Tibial nerve (tissue), 4 donors: ENCODE data around the gene ZNF407. TPM values are rescaled to one million over a fixed set of nuclear protein-coding genes. Genes with fewer than 3 reads are reported as not detected.

Experiments used
- DNase-seq, 2 donors: peaks; one replicate each; pipeline ENCODE4 v3.0.0-alpha.2; 2019; ENCODE audit warnings: low spot score in 2 of 2
- H3K27ac ChIP-seq, 4 donors: fragments of 200-600 bp; sonication (generic) in 3 of 4; one replicate each; pipeline ENCODE4 v1.5.1; 2017 to 2019; ENCODE audit warnings: mild to moderate bottlenecking in 1 of 4
- H3K27me3 ChIP-seq, 2 donors: fragments of 200-600 bp; sonication (generic) in 1 of 2; one replicate each; pipeline versions ENCODE4 v1.5.1 to v1.6.0; 2017 to 2019
- H3K36me3 ChIP-seq, 3 donors: fragments of 200-600 bp; sonication (generic); one replicate each; pipeline ENCODE4 v1.5.1; 2018 to 2019
- H3K4me1 ChIP-seq, 4 donors: fragments of 200-600 bp; sonication (generic) in 3 of 4; one replicate each; pipeline ENCODE4 v1.5.1; 2017 to 2019
- H3K4me3 ChIP-seq, 4 donors: fragments of 200-600 bp; sonication (generic) in 3 of 4; one replicate each; pipeline ENCODE4 v1.5.1; 2017 to 2019; ENCODE audit warnings: mild to moderate bottlenecking in 1 of 4, moderate library complexity in 1 of 4
- H3K9me3 ChIP-seq, 4 donors: fragments of 200-600 bp; sonication (generic) in 3 of 4; one replicate each; pipeline ENCODE4 v1.5.1; 2017 to 2019
- EP300 ChIP-seq, 2 donors: sonication (generic); formaldehyde crosslinking; IDR thresholded peaks; one replicate each; pipeline ENCODE4 v1.6.1; 2017; ENCODE audit warnings: antibody characterized with exemption in 2 of 2, mild to moderate bottlenecking in 1 of 2
- POLR2A ChIP-seq, 2 donors: fragments of 450-650 bp; IDR thresholded peaks; one replicate each; pipeline ENCODE4 v1.6.1; 2017; ENCODE audit warnings: antibody characterized with exemption in 2 of 2, mild to moderate bottlenecking in 2 of 2, moderate library complexity in 2 of 2
- WGBS, 2 donors: methylation state at CpG; one replicate each; pipeline ENCODE4 v1.1.5; 2018; 5-methylcytosine and 5-hydroxymethylcytosine counted together
- total RNA-seq, 4 donors: library from RNA; depleted of rRNA; stranded (reverse); fragments of >200 nt; gene quantifications; one replicate each; pipeline ENCODE4 v1.1.0, GENCODE V29; 2016
- TF ChIP-seq, protein P1 (sequence below), 5 experiments: fragments of 200-600 bp in 3 of 5; fragments of 450-650 bp in 2 of 5; sonication (generic) in 3 of 5; IDR thresholded peaks; one replicate each; pipeline ENCODE4 v1.5.1; 2016 to 2019; ENCODE audit warnings: antibody characterized with exemption in 5 of 5, mild to moderate bottlenecking in 3 of 5, moderate library complexity in 2 of 5

Gene ZNF407
- total RNA-seq, 4 donors from 2014 or later: 18.6 to 22.8 (median 19.6) TPM

DNA sequence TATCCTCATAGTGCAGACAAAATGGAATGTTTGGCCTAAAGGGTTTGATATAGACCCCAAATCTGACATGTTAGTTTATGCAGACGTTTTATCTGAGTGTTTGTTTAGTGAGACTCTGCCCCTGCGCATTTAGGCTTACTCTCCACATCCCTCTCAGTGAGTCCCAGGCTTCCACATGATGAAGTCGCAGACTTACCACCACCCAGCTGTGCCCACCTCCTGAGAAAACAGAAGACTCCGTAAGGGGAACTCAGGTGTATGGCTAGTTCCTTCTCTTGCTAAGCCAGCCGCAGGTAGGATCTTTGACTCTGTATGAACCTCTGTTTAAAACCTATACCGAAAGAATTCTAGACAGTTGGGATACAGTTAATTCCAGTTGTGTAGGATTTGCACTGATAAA, 338.7 kb downstream of the ZNF407 start:
- Histone ChIP-seq H3K4me1 (no peaks in the 10 kb centered on the region), H3K27ac (no peak overlapping the region), H3K27me3 (no peaks in the 10 kb centered on the region), H3K4me3 (no peak overlapping the region), H3K36me3 (peaks cover 0 to 4% (median 0%) of the 10 kb centered on the region in 3 donors), H3K9me3 (no peaks in the 10 kb centered on the region)
- 83 to 92% methylated on average over 6 of the region's 6 CpGs for WGBS, 2 donors
- DNase-seq: no peak
- no peak for TF ChIP-seq EP300 (IDR thresholded peaks at IDR 0.05)

DNA sequence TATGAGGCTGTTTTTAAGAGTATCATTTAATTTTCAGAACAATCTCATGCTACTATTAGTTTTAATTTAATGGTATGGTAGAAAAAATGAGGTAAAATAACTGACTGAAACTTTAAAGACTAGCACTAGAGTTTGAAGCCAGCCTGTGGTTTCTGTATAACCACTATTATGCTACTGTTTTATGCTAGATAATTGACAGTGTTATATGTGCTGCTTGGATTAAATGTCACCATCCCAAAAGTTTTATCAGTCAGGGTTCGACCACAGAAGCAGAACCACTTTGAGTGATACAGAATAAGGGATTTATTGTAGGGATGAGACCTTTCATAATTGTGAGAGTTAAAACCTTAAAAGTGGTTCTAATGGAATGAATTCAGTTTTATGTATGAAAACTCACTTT, 339.6 kb downstream of the ZNF407 start:
- H3K27ac ChIP-seq: no peak overlapping the region
- TF ChIP-seq, protein P1, sequence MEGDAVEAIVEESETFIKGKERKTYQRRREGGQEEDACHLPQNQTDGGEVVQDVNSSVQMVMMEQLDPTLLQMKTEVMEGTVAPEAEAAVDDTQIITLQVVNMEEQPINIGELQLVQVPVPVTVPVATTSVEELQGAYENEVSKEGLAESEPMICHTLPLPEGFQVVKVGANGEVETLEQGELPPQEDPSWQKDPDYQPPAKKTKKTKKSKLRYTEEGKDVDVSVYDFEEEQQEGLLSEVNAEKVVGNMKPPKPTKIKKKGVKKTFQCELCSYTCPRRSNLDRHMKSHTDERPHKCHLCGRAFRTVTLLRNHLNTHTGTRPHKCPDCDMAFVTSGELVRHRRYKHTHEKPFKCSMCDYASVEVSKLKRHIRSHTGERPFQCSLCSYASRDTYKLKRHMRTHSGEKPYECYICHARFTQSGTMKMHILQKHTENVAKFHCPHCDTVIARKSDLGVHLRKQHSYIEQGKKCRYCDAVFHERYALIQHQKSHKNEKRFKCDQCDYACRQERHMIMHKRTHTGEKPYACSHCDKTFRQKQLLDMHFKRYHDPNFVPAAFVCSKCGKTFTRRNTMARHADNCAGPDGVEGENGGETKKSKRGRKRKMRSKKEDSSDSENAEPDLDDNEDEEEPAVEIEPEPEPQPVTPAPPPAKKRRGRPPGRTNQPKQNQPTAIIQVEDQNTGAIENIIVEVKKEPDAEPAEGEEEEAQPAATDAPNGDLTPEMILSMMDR (IDR thresholded peaks at IDR 0.05): no peak
- TF ChIP-seq EP300 (IDR thresholded peaks at IDR 0.05) (no peak), POLR2A (IDR thresholded peaks at IDR 0.05) (no peak)
- no peaks in the 10 kb centered on the region for H3K9me3 ChIP-seq
- WGBS, 2 donors: 91 to 93% methylated on average over 1 of the region's 1 CpG
- no peak overlapping the region for H3K4me3 ChIP-seq
- no peaks in the 10 kb centered on the region for H3K27me3 ChIP-seq
- no peak for DNase-seq
- H3K36me3 ChIP-seq: peaks cover 0 to 4% (median 2%) of the 10 kb centered on the region in 3 donors
- H3K4me1 ChIP-seq: no peaks in the 10 kb centered on the region

DNA sequence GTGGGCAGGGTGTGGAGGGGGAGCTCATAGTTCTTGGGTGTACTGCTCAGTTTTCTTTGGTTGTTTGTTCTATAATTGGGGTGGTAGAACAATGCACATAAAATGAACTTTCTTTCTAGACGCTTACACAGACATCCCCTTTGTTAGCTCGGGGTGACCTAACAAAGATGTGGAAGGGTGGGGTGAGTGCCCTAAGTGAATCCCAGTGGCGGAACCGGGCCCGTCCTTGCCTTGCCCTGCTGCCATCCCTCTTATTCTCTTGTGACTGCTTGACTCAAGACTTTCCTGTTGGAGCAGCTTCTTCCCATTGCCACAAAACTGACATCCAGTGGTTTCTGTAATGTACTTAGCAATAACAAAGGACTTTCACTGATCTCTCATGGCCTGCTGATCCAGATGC, 343.2 kb downstream of the ZNF407 start:
- DNase-seq: no peak
- H3K36me3 ChIP-seq: peaks cover 0 to 4% (median 2%) of the 10 kb centered on the region in 3 donors
- no peaks in the 10 kb centered on the region for H3K4me1 ChIP-seq
- H3K4me3 ChIP-seq: no peak overlapping the region
- 61 to 73% methylated on average over 5 of the region's 5 CpGs for WGBS, 2 donors
- no peaks in the 10 kb centered on the region for H3K27me3 ChIP-seq
- no peaks in the 10 kb centered on the region for H3K9me3 ChIP-seq
- no peak for TF ChIP-seq POLR2A (IDR thresholded peaks at IDR 0.05)
- TF ChIP-seq, protein P1 (IDR thresholded peaks at IDR 0.05): no peak
- TF ChIP-seq EP300 (IDR thresholded peaks at IDR 0.05): no peak
- no peak overlapping the region for H3K27ac ChIP-seq

DNA sequence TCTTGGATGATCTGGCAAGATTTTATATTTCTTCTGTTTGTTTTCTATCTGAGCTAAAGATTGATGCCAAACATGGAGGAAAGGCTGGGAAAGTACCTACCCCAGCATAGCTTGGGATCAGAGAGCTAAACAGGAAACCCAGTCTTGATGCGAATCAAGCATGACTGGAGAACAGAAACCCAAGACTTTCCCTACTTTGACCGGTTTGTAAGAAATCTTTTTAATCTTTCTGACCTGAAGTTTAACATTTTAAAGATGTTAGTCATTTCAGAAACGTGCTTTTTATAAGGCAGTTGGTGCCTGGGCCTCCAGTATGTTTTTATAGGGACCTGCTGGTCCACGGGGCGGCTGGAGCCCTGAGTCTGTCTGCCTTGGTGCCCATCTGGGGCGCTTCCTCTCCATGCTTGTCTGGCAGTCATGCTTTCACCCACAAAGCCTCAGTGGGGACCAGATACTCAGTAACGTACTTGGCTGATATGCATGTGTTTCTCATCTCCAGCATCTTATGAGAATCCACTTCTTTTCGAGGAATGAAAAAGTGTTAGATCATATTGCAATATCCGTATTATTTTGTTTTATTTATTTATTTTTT, 344.7 kb downstream of the ZNF407 start:
- H3K4me1 ChIP-seq: peaks cover 0 to 4% (median 0%) of the 10 kb centered on the region in 4 donors
- WGBS, 2 donors: 84 to 86% methylated on average over 9 of the region's 9 CpGs
- peaks cover 0 to 4% (median 2%) of the 10 kb centered on the region in 3 donors for H3K36me3 ChIP-seq
- H3K27me3 ChIP-seq: no peaks in the 10 kb centered on the region
- H3K4me3 ChIP-seq: no peak overlapping the region
- TF ChIP-seq EP300 (IDR thresholded peaks at IDR 0.05) (no peak), POLR2A (IDR thresholded peaks at IDR 0.05) (no peak)
- TF ChIP-seq, protein P1 (IDR thresholded peaks at IDR 0.05): no peak
- no peak for DNase-seq
- H3K9me3 ChIP-seq: no peaks in the 10 kb centered on the region
- H3K27ac ChIP-seq: no peak overlapping the region

DNA sequence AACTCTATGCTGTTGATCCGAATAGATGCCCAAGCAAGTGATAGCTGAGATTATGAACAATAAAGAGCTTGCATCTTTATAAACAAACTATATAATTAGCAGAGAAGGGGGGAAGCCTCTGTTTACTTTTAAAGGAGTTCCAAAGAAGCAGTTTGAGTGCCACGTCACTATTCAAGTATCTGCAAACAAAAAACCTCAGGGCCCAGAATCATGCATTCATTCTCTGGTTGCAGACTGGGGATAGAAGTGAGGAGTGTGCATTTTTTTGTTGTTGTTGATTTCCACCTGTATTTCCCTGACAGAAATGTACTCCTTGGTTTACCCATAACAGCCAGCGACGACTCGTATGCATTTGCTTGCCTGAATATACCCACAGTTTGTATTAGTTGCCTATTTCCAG, 347.0 kb downstream of the ZNF407 start:
- no peak overlapping the region for H3K27ac ChIP-seq
- no peak overlapping the region for H3K4me3 ChIP-seq
- peaks cover 0 to 12% (median under 1%) of the 10 kb centered on the region in 4 donors for H3K4me1 ChIP-seq
- peaks cover 0 to 4% (median 2%) of the 10 kb centered on the region in 3 donors for H3K36me3 ChIP-seq
- 95% methylated on average over 5 of the region's 5 CpGs for WGBS, 2 donors
- no peaks in the 10 kb centered on the region for H3K27me3 ChIP-seq
- DNase-seq: no peak
- no peaks in the 10 kb centered on the region for H3K9me3 ChIP-seq
- TF ChIP-seq EP300 (IDR thresholded peaks at IDR 0.05) (no peak), POLR2A (IDR thresholded peaks at IDR 0.05) (no peak)
- TF ChIP-seq, protein P1 (IDR thresholded peaks at IDR 0.05): no peak
